GM12892 (cell line): ENCODE results near the gene SLC7A1.

Source experiments
- DNase-seq: peaks from one replicate; pipeline ENCODE4 v3.0.0; 2011; ENCODE audit not compliant: insufficient read length
- FAIRE-seq: peaks from 2 replicates; lab custom pipeline; 2011; peaks lifted over from hg19 to GRCh38; lab: Jason Lieb, UNC
- POLR2A ChIP-seq: IDR thresholded peaks from 2 replicates; pipeline ENCODE4 v1.6.1; 2011; ENCODE audit warnings: low read depth, low read length, control low read depth
- POLR2AphosphoS5 ChIP-seq: IDR thresholded peaks from 2 replicates; pipeline ENCODE4 v1.6.1; 2011; ENCODE audit warnings: low read depth, low read length, control low read depth
- TAF1 ChIP-seq: IDR thresholded peaks from 2 replicates; pipeline ENCODE4 v1.6.1; 2011; ENCODE audit warnings: low read depth, mild to moderate bottlenecking, control low read depth, low read length, borderline replicate concordance

Gene SLC7A1

GRCh38 chr13:29581666-29582065, 13.8 kb downstream of the SLC7A1 start:
- FAIRE-seq: no peak
- TF ChIP-seq POLR2A (no peak), POLR2AphosphoS5 (no peak), TAF1 (no peak)
- DNase-seq: no peak

- no peak for FAIRE-seq
- TF ChIP-seq POLR2AphosphoS5 (no peak), TAF1 (no peak), POLR2A (no peak)
- DNase-seq: no peak
Observed at GRCh38 chr13:29579094-29579493, 16.4 kb downstream of the SLC7A1 start.

- no peak for DNase-seq
- no peak for FAIRE-seq
- TF ChIP-seq TAF1 (no peak), POLR2A (no peak), POLR2AphosphoS5 (no peak)
Observed at GRCh38 chr13:29578300-29579085, 17.0 kb downstream of the SLC7A1 start.

DNA sequence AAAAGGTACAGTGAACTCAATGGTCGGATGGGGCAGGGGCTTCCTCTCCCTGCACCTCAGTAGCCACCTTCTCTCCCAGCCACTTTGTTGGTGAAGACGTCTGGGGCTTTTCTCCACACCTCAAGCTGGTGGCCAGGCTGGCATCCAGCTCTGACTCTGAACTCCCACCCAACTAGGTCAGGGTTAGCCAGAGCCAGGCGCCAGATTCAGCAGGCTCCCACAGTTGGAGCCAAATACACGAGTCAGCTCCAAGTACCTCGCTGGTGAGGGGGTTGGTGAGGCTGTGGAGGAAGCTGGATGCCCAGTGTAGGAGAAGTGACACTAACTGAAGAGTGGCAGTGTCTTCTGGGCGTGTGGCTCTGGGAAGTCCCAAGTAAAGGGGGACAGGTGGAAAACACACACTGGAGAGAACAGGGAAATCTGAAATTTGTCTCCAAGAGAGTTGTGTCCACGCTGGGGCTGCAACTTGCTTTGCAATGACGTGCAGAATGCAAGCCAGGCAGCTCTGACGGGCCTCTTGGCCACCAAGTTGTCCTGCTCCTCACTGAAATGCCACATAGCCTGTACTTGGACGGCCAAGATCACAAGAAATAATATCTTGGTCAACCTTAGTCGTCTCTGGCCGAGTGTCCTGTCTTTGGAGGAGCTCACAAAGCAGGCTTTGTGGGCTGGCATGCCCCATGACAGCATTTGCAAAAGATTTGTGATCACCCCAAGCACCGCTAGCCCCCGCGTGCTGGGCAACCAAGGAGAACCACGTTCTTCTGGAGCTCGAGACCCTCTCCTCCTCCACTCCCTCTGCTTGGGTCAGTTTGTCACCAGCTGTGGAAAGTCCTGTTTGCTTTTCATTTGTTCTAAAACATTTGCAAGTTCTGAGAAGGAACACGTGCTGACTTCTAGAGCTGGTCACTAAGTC, 18.1 kb downstream of the SLC7A1 start:
- FAIRE-seq: no peak
- DNase-seq: no peak
- TF ChIP-seq POLR2A (no peak; the same call in 1 of the 2 replicates), POLR2AphosphoS5 (no peak), TAF1 (no peak)

DNA sequence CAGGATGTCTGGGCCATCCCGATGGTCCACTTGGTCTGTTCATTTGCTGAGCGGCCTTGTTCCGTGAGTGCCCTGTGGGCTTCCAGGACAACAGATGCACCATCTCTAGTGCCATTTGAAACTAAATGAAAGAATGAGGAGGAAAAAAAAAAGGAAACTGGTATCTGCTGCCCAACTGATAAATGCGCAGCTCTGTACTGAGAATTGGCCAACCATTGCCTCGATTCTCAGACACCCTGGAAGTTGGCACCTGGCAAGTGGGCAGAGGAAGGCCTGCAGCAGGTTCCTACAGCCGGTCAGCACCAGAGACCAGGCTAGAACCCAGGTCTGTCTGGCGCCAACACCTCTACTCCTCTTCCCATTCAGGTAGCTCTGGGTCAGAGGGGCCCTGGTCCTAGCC, 18.9 kb downstream of the SLC7A1 start:
- DNase-seq (no peak), FAIRE-seq (no peak)
- TF ChIP-seq POLR2AphosphoS5: no peak
- TF ChIP-seq TAF1: no peak
- TF ChIP-seq POLR2A: no peak

DNA sequence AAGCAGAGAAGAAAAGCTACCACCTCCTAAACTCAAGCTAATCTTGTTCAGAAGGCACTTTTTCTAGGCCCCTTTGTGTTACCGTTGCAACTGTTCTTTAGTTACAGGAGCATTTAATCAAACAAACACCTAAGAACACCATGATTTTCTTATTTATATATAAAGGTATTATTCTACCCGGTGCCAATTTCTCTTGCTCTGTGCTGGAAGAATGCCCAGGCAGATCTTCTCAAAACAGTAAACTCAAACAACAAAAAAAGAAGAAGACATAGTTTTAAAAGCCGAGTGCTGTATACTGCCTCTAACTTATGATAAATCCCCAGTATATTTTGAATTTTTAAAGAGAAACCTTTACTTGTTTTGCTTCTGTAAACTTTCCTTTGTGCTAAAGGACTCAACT, 20.4 kb downstream of the SLC7A1 start:
- FAIRE-seq: no peak
- DNase-seq: no peak
- TF ChIP-seq TAF1: no peak
- no peak for TF ChIP-seq POLR2A
- no peak for TF ChIP-seq POLR2AphosphoS5

GRCh38 chr13:29573190-29573589, 22.3 kb downstream of the SLC7A1 start:
- no peak for TF ChIP-seq POLR2AphosphoS5
- TF ChIP-seq POLR2A: no peak
- no peak for TF ChIP-seq TAF1
- FAIRE-seq (peak; percentile 73), DNase-seq (no peak)

DNA sequence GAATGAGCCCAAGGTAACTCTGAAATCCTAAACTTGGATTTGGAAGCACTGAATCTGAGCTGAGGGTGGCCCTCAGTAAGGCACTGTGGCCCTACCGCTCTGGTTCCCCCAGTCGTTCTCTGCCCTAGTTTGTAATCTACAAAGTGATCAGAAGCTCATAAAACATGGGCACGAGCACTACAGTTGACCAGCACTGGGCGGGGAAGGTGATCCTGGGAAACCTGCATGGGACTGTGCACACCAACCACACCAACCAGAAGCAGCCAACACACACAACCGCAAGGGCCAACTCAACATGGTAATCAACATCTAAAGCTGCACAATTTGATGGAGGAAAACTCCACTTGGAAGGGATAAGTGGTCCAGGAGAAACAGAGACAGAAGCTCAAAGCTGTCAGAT, 22.9 kb downstream of the SLC7A1 start:
- DNase-seq (no peak), FAIRE-seq (no peak)
- TF ChIP-seq POLR2AphosphoS5: no peak
- no peak for TF ChIP-seq TAF1
- no peak for TF ChIP-seq POLR2A

- TF ChIP-seq POLR2AphosphoS5 (no peak), TAF1 (no peak)
- FAIRE-seq (no peak), DNase-seq (no peak)
Observed at GRCh38 chr13:29571876-29572570, 23.5 kb downstream of the SLC7A1 start.

DNA sequence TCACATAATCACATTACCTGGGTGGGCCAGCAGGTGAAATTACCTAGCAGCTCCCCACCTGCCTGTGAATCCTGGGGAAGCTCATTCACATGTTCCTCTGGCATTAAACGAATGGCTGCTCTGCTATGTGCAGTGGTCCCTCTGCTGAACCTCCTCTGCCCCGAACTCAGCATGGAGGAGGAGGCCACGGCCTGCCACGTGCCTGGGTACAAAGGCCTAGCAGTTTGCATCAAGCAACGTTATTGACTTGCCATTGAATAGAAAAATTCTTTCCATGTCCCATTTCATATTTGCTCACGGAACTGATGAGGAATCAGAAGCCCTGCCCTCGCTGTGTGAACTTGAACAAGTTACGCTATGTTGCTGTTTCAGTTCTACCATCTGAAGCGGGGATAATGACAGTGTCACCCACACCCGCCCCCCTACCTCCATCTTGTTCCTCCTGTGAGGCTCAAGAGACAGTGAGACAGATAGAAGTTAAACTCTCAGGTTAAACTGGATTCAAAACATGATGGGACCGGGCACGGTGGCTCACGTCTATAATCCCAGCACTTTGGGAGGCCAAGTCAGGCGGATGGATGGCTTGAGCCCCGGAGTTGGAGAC, 25.3 kb downstream of the SLC7A1 start:
- no peak for TF ChIP-seq POLR2A
- TF ChIP-seq POLR2AphosphoS5: no peak
- TF ChIP-seq TAF1: no peak
- FAIRE-seq (no peak), DNase-seq (no peak)

DNA sequence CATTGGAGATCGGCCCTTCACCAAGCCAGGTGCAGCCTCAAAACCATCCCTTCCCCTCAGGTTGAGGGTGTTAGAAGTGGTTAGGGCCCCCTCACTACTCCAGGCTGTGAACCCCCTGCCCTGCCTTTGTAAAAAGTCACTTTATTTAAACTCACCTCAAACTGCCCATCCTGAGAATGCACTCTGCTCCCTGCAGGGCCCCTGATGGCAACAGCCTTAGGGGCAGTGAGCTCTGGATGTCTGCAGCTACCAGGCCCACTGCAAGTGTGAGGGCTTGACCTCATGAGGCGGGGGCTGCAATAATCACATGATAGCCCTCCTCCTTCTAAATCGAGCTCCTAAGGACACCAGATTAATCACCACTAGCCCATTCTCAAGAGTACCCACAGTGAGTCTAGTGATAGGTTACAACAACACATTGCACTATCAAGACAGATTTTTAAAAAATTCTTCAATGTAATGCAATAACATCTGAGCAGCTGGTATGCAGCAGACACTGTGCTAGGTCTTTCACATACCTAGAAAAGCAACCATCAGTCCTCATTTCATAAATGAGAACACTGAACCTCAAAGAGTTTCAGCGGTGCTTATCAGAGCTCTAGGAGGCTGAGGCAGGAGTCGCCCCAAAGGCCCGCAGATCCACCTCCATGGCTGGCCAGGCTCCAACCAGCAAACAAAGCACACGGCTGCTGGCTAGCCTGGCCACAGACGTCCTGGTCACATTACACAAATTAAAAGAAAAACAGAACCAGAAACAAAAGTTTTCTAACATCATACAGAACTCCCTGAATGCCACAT, 26.0 kb downstream of the SLC7A1 start:
- FAIRE-seq (no peak), DNase-seq (no peak)
- no peak for TF ChIP-seq POLR2AphosphoS5
